GM12801 (cell line): Measurements from ENCODE around the gene ALKAL2.

ENCODE experiments used
- TF ChIP-seq, protein P1 (sequence below): IDR thresholded peaks from one replicate; pipeline ENCODE4 v1.5.1; 2011; ENCODE audit warnings: control low read depth; ENCODE audit not compliant: insufficient read length; ENCODE audit errors: extremely low read depth

The ALKAL2 gene

GRCh38 chr2:248724-249123 is 39.2 kb downstream of the ALKAL2 start:
- TF ChIP-seq, protein P1, sequence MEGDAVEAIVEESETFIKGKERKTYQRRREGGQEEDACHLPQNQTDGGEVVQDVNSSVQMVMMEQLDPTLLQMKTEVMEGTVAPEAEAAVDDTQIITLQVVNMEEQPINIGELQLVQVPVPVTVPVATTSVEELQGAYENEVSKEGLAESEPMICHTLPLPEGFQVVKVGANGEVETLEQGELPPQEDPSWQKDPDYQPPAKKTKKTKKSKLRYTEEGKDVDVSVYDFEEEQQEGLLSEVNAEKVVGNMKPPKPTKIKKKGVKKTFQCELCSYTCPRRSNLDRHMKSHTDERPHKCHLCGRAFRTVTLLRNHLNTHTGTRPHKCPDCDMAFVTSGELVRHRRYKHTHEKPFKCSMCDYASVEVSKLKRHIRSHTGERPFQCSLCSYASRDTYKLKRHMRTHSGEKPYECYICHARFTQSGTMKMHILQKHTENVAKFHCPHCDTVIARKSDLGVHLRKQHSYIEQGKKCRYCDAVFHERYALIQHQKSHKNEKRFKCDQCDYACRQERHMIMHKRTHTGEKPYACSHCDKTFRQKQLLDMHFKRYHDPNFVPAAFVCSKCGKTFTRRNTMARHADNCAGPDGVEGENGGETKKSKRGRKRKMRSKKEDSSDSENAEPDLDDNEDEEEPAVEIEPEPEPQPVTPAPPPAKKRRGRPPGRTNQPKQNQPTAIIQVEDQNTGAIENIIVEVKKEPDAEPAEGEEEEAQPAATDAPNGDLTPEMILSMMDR: no peak

- TF ChIP-seq, protein P1: no peak
These were observed 41.3 kb downstream of the ALKAL2 start for GRCh38 chr2:246489-247144.

DNA sequence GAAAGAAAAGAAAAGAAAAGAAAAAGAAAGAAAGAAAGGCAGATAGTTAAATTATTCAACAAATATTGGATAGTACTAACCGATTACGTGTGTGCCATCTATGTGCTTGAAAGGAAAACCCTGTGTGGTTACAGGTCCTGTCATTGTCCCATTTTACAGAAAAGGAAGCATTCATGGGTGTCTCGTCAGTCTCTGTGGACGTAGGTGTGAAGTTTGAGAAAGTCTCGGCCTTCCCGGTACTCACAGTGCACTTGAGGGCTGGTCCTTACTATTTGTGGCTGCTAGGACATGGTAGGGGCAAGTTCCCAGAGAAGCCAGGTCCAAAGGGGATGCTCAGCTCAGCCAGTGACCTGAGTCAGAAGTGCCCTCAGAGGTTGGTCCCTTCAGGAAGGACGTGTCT is 43.3 kb downstream of the ALKAL2 start:
- TF ChIP-seq, protein P1: no peak

DNA sequence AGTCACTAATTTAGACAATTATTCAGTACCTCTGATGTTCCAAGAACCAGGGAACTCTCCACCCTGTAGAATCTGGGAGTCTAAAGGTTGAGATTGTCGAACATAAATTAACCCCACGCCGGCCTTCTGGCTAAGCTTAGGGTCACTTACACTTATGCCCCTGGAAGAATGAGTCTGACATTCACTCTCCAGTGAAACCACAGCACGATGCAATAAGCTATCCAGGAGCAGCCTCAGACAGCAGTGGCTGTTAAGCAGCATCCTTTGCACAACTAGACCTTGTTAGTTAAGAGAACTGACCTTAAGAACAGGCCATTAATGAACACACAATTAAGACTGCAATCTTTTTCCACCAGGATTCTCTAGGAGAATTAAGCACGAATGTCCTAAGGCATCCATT is 49.0 kb downstream of the ALKAL2 start:
- TF ChIP-seq, protein P1: no peak

DNA sequence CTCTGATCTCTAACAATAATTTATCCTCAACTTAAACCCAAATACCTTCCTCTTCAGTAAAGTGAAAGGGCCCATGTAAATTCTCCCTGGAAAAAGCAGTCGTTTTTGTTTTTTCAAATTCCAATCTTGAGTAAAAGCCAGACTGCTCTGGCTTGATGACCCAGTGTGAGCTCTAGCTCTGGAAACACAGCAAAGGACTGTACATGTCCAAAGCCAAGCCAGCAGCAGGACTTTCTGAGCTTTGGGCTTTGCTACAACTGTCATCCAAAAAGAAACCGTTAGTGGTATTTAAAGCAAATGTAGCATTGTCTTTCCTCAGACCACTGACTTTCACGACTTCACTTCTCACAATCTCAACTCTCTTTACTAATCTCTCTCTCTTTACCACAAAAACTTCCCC is 49.5 kb downstream of the ALKAL2 start:
- TF ChIP-seq, protein P1: no peak

GRCh38 chr2:237878-238277 is 50.0 kb downstream of the ALKAL2 start:
- TF ChIP-seq, protein P1: no peak

DNA sequence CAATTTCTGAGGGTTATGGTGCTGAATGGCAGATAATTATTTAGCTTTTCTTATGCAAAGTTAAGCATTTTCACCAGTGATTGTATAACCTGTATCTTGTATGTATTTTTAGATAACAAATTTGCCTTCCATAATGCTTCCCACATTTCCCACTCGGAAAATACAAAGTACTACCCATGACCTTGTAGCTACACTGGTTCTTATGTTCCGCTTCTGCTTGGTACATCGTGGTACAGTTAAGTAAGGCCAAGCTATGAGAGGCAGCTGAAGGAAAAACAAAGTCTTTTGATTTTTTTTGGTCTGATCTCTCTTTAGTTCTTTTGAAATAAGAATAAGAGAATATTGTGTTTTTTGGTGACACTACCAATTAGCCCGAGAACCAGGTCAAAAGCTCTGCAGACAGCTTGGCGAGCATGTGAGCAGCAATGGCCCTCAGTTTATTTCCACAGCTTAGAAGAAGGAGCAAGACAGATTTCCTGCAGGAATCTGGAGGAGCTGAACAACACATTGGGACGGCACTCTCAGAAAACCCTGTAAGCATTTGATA is 50.8 kb downstream of the ALKAL2 start:
- TF ChIP-seq, protein P1: no peak
